Activated CD4-positive, CD25-positive, alpha-beta regulatory T cell treated with anti-CD3 and anti-CD28 coated beads, Interleukin-2, amount 50 U/mL, for 16 hours (primary cell): ENCODE measurements around the gene LAS1L.
"Not testable (repeated sequence)": the region's sequence is repeated elsewhere in the genome, so short reads cannot be mapped to it uniquely, and the experiment has no call there.

Source experiments
- DNase-seq: peaks from one replicate; pipeline ENCODE4 v3.0.0-alpha.2; 2020; ENCODE audit warnings: low read depth, low spot score

Gene LAS1L

GRCh38 chrX:65534450-65535292, at the start of gene LAS1L:
LAS1L (minus strand) TSS chrX:65534787; CDS start chrX:65534715, 72 bp downstream.
- DNase-seq: peak; percentile 79

DNA sequence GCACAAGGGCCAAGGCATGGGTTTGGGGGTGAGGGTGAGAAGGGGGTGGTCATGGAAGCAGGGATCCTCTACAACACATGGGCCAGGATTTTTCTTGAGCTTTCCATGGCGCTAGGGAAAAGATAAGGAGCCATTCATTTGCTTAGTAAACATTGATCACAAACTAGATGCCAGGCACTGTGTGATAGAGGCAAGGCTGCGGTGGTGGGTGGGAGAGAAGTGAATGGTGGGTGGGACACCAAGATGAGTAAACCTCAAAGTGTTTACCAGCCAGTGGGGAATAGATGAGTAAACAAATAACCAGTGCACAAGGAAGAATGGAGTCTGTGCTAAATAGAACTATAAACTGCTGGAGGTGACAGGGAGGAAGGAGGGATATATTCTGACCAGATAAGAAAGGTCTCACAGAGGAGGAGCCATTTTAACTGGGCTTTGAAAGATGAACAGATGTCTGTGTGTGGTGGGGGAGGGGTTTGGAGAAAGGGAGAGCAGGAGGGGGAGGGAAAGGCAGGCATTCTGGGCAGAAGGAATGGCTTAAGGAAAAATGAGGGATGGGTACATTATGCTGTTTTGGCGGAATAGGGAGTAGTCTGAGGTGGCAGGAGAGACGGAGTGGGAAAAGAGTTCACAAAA, 48.0 kb upstream of the LAS1L start:
- no peak for DNase-seq

- peak; percentile 4 for DNase-seq
Observed at GRCh38 chrX:65581661-65582339, 47.2 kb upstream of the LAS1L start.

DNA sequence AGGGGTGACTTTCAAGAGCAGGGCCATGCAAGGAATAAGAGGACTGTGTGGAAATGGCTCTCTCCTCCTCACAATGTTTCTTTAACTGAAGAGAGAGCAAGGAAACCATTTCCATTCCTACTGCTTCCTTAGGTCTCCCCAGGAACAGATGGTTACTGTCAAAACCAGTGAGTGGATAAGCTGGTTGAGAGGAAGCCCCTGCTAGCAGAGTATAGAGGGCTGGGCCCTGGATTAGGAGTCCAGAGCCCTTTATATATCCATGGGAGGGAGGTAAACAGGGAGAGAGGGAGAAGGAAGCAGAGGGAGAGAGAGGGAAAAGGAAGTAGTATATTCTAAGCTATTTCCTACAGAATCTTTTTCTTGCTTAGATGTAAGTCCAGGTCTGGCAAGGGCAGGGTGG, 43.8 kb upstream of the LAS1L start:
- no peak for DNase-seq

- no peak for DNase-seq
Observed at GRCh38 chrX:65576160-65576559, 41.6 kb upstream of the LAS1L start.

DNA sequence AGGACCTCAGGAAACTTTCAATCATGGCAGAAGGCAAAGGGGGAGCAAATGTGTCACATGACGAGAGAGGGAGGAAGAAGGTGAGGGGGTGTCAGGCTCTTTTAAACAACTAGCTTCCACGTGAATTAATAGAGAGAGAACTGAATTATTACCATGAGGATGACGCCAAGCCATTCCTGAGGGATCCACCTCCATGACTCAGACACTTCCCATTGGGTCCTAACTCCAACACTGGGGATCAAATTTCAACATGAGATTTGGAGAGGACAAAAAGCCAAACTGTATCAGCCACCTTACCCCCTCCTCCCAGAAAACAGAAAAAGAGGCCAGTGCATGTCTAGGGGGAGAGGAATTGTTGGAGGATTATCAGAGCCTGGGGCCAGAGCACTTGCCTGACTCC, 40.4 kb upstream of the LAS1L start:
- DNase-seq: no peak

- no peak for DNase-seq
Observed at GRCh38 chrX:65574356-65574755, 39.8 kb upstream of the LAS1L start.

GRCh38 chrX:65572971-65573370, 38.4 kb upstream of the LAS1L start:
- no peak for DNase-seq

- DNase-seq: not testable (repeated sequence)
Observed at GRCh38 chrX:65562850-65563249, 28.3 kb upstream of the LAS1L start.

DNA sequence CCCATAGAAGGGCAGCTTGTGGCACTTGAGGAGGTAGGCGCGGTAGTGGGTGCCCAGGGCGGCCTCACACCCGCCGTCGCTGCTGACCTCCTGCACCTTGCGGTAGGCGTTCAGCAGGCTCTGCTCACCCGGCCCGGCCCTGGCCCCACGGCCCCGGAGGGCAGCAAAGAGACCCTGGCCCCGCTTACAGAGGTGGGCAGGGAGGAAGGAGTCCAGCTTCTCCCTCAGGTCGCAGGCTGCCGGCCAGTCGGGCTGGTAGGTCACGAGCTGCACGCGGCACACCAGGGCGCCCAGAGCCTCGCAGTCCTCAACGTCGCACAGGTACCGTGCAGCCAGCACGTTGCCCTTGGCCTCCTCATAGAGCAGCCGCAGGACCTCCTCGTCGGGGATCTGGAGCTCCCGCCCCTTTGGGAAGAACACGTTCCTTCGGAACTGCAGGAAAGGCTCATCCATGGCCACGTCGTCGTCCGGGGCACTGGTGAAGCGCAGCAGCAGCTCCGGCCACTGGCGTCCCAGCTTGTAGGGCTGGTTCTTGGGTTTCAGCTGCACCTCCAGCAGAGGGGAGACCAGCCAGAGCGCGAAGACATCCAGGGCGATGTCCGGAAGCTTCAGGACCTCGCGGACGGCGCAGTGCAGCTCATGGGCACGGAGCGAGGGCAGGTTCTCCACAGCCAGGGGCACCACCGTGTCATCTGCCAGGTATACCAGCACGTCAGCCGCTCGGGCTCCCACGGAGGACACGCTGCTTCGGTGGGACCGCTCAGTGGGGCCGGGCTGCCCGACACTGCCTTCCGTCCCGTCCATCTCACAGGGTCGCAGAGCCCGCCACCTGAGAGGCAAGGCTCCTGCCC, 17.1 kb upstream of the LAS1L start:
- DNase-seq: no peak

DNA sequence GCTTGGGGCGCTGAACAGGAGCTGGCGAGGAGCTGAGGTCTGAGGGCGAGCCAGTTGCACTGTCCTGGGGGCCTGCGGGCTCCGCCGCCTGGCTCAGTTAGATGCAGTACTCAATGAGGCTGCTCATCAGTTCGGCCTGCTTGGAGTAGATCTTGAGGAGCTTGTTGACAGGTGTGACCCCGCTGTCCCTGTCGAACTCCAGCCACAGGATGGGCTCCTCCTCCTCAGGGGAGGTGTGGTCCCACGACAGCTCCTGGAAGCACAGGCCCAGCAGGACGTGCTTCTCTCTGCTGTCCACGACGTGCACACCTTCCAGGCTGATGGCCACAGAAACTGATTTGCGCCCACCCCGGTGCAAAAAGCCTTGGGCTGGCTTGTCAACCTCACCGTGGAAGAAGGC, 16.5 kb upstream of the LAS1L start:
- no peak for DNase-seq

GRCh38 chrX:65545456-65545855, 10.9 kb upstream of the LAS1L start:
- DNase-seq: no peak

GRCh38 chrX:65537229-65537628, 2.6 kb upstream of the LAS1L start:
- DNase-seq: no peak

GRCh38 chrX:65536291-65536690, 1.7 kb upstream of the LAS1L start:
- DNase-seq: no peak

DNA sequence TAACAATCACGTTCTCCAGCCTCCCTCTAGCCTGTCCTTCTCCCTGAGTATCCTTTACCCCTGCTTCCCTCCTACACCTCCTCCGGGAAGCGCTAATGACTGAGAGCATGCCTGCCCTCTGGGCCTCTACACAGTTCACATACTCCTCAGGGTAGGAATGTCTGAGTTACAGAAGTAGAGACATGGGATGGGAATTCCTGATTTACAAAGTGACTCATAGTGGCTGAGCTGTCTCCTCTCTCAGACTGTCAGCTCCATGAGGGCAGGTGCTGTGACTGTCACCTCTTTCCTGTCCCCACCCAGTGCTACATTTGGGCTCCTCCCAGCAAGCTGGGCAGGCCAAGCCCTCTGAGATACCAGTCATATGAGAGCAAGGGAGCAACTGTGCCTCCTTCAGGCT, 2.6 kb downstream of the LAS1L start:
- no peak for DNase-seq

DNA sequence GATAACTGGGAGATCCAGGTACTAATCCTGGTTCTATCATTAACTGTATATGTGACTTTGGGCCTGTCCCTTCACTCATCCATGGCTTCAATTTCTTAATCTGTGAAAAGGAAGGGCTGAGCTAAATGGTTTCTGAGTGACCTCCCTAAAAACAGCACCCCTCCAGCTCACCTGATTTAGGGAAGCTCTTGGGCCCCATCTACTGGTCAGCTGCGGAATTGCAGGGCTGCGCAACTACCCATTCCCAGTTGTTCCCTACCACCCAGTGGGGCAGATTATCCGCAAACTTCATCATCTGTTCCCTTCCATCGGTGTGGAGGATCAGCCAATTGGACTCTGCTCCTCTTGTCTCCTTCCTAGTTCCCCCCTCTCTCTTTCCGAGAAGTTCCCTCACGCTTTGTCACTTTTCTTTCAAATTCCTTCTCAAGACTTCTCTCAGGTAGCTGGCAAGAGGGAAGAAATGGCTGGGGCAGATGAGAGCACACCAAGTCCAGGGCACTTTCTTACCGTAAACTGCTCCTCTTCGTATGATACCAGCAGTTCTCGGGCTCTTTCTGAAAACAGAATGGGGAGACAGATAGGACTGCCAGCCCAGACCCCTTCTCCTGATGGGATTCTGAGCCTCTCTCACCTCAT, 5.8 kb downstream of the LAS1L start:
- DNase-seq: peak; percentile 16

- no peak for DNase-seq
Observed at GRCh38 chrX:65528293-65528692, 6.3 kb downstream of the LAS1L start.

DNA sequence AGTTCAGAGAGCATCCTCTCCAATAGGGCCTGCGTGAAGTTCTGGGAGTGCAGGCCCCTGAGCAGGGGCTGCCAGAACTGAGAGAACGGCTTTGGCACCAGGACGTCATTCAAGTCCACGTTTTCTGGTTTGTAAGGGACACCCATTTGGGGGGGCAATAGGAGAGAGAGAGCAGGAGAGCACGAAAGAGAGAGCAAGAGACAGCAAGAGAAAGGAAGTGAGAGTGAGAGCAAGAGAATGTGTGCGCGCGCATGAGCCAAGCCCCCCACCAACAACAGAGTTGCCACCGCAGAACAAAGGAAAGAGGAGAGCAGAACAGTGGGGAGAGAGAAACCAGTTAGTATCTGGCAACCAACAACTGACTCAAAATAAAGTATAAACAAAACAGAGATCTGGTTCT, 10.4 kb downstream of the LAS1L start:
- DNase-seq: no peak

GRCh38 chrX:65522739-65523372, 11.7 kb downstream of the LAS1L start:
- DNase-seq: no peak

GRCh38 chrX:65519530-65519929, 15.1 kb downstream of the LAS1L start:
- not testable (repeated sequence) for DNase-seq

DNA sequence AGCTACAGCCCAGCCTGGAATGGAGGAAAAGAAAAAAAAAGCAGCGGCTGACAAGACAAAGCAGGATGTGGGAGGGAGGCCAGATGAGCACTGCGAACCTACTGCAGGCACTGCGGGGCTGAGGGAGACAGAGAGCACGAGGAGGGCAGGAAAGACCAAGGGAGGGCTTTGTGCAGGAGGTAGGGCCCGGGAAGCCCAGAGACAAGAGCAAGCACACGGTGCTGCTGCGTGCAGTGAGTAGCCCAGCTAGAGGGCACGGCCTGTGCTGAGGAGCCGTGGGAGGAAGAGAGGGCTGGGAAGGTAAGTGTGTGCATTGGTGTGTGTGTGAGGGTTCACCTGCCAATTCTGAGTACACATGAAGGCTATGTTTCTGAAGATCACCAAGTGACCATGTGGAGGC, 15.6 kb downstream of the LAS1L start:
- not testable (repeated sequence) for DNase-seq
